ENCODE data around the gene TMEM161A.

Gene TMEM161A

DNA sequence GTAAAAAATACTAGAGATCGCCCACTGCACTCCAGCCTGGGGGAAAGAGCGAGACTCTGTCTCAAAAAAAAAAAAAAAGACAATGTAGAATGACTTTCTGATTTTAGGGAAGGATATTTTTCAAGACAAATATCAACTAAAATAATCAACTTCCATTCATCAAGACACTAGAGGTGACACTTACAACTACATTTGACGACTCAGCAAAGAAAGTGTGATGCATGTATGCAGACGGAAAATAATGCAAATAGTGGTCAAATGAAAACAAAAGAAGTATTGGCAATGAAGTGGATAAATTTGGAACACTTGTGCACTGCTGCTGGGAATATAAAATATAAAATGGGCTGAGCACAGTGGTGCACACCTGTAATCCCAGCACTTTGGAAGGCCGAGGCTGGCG is 12.2 kb downstream of the TMEM161A start:
- TF ChIP-seq, protein P1, sequence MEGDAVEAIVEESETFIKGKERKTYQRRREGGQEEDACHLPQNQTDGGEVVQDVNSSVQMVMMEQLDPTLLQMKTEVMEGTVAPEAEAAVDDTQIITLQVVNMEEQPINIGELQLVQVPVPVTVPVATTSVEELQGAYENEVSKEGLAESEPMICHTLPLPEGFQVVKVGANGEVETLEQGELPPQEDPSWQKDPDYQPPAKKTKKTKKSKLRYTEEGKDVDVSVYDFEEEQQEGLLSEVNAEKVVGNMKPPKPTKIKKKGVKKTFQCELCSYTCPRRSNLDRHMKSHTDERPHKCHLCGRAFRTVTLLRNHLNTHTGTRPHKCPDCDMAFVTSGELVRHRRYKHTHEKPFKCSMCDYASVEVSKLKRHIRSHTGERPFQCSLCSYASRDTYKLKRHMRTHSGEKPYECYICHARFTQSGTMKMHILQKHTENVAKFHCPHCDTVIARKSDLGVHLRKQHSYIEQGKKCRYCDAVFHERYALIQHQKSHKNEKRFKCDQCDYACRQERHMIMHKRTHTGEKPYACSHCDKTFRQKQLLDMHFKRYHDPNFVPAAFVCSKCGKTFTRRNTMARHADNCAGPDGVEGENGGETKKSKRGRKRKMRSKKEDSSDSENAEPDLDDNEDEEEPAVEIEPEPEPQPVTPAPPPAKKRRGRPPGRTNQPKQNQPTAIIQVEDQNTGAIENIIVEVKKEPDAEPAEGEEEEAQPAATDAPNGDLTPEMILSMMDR (IDR thresholded peaks at IDR 0.05; ENCODE audit: low read depth, low read length), result no peak
- no peak for TF ChIP-seq EZH2phosphoT487 (IDR thresholded peaks at IDR 0.05; ENCODE audit: low read depth)
- Histone ChIP-seq H3K4me3 (ENCODE audit: low read length) (no peak overlapping the region), H3K4me1 (ENCODE audit: low read length) (no peaks in the 10 kb centered on the region), H3K36me3 (replicated peaks; ENCODE audit: low read depth, low read length) (peaks cover 42% of the 10 kb centered on the region), H3K27ac (ENCODE audit: low read length) (no peak overlapping the region), H4K20me1 (ENCODE audit: insufficient read depth, low read length) (no peaks in the 10 kb centered on the region), H3K9me3 (ENCODE audit: insufficient read depth, low read length) (peaks cover 10% of the 10 kb centered on the region), H3K79me2 (ENCODE audit: low read length) (no peaks in the 10 kb centered on the region), H3K27me3 (ENCODE audit: low read depth, low read length) (no peaks in the 10 kb centered on the region), H3K9ac (ENCODE audit: low read length) (no peak overlapping the region), H2AFZ (ENCODE audit: low read depth, low read length) (no peak overlapping the region), H3K4me2 (ENCODE audit: low read length) (no peak overlapping the region)

DNA sequence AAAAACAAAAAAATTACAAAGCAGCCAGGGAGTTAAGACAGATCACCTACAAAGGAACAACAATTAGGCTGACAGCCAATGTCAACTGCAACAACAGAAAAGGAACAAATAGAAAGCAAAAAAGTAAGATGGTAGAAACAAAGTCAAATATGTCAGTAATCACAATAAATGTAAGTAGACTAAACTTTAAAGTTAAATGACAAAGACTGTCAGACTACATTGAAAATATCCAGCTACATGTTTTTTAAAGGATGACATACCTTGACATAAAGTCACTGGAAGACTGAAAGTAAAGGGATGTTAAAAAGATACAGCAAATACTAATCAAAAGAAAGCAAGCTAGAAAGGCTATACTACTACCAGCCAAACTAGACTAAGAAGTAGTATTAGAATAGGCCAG is 14.9 kb downstream of the TMEM161A start:
- H3K4me1 ChIP-seq (ENCODE audit: low read length), result no peaks in the 10 kb centered on the region
- TF ChIP-seq, protein P1 (IDR thresholded peaks at IDR 0.05; ENCODE audit: low read depth, low read length), result no peak
- TF ChIP-seq EZH2phosphoT487 (IDR thresholded peaks at IDR 0.05; ENCODE audit: low read depth), result no peak
- H3K27ac ChIP-seq (ENCODE audit: low read length), result no peak overlapping the region
- H3K4me2 ChIP-seq (ENCODE audit: low read length), result no peak overlapping the region
- H2AFZ ChIP-seq (ENCODE audit: low read depth, low read length), result no peak overlapping the region
- H3K9ac ChIP-seq (ENCODE audit: low read length), result no peak overlapping the region
- H3K79me2 ChIP-seq (ENCODE audit: low read length), result no peaks in the 10 kb centered on the region
- peaks cover 10% of the 10 kb centered on the region for H3K9me3 ChIP-seq (ENCODE audit: insufficient read depth, low read length)
- no peaks in the 10 kb centered on the region for H4K20me1 ChIP-seq (ENCODE audit: insufficient read depth, low read length)
- no peaks in the 10 kb centered on the region for H3K27me3 ChIP-seq (ENCODE audit: low read depth, low read length)
- peaks cover 40% of the 10 kb centered on the region for H3K36me3 ChIP-seq (replicated peaks; ENCODE audit: low read depth, low read length)
- H3K4me3 ChIP-seq (ENCODE audit: low read length), result no peak overlapping the region

DNA sequence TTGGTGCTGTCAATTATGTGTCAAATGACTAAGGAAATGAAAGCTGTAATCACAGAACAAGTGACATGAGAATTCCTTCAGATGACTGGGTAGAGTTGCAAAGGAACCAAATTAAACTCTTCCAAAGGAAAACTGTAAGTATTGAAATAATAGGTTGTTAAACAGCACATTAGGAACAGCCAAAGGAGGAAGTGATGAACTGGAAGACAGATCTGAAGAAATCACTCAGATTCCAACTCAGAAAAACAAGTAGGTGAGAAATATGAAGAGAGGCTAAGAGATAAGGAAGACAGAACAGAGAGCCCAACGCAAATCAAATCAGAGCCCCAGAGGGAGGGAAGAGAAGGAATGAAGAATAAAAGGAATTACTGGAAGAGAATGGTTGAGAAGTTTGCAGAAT is 15.4 kb downstream of the TMEM161A start:
- Histone ChIP-seq H3K4me3 (ENCODE audit: low read length) (no peak overlapping the region), H3K27me3 (ENCODE audit: low read depth, low read length) (no peaks in the 10 kb centered on the region), H3K79me2 (ENCODE audit: low read length) (no peaks in the 10 kb centered on the region), H3K9ac (ENCODE audit: low read length) (no peak overlapping the region), H3K4me1 (ENCODE audit: low read length) (no peaks in the 10 kb centered on the region), H3K36me3 (replicated peaks; ENCODE audit: low read depth, low read length) (peaks cover 38% of the 10 kb centered on the region), H3K9me3 (ENCODE audit: insufficient read depth, low read length) (peaks cover 10% of the 10 kb centered on the region), H3K27ac (ENCODE audit: low read length) (no peak overlapping the region), H3K4me2 (ENCODE audit: low read length) (no peak overlapping the region), H4K20me1 (ENCODE audit: insufficient read depth, low read length) (no peaks in the 10 kb centered on the region), H2AFZ (ENCODE audit: low read depth, low read length) (no peak overlapping the region)
- TF ChIP-seq EZH2phosphoT487 (IDR thresholded peaks at IDR 0.05; ENCODE audit: low read depth), result no peak
- TF ChIP-seq, protein P1 (IDR thresholded peaks at IDR 0.05; ENCODE audit: low read depth, low read length), result no peak

DNA sequence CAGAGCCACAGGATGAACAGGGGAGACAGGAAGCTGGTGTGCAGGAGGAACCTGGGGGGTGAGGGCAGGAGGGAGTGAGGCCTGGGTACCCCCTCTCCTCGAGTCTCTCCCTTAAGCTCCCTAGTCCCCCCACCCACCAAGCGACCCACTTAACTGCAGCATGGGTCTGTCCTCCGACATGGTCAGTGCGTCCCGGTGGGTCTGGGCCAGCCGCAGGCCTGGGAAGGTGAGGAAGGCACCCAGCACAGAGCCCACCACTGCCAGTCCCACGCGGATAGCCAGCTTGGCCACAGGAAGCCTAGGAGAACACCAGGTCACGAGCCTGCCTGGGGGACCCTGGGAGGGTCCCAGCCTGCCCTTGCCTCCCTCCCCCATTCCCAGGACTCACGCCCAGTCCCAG is 16.9 kb downstream of the TMEM161A start:
- Histone ChIP-seq H3K36me3 (replicated peaks; ENCODE audit: low read depth, low read length) (peaks cover 37% of the 10 kb centered on the region), H3K4me3 (ENCODE audit: low read length) (no peak overlapping the region), H3K4me1 (ENCODE audit: low read length) (no peaks in the 10 kb centered on the region), H3K9me3 (ENCODE audit: insufficient read depth, low read length) (peaks cover 10% of the 10 kb centered on the region), H3K79me2 (ENCODE audit: low read length) (no peaks in the 10 kb centered on the region), H2AFZ (ENCODE audit: low read depth, low read length) (no peak overlapping the region), H3K9ac (ENCODE audit: low read length) (no peak overlapping the region), H3K27ac (ENCODE audit: low read length) (no peak overlapping the region), H4K20me1 (ENCODE audit: insufficient read depth, low read length) (no peaks in the 10 kb centered on the region), H3K27me3 (ENCODE audit: low read depth, low read length) (no peaks in the 10 kb centered on the region), H3K4me2 (ENCODE audit: low read length) (no peak overlapping the region)
- TF ChIP-seq EZH2phosphoT487 (IDR thresholded peaks at IDR 0.05; ENCODE audit: low read depth), result no peak
- TF ChIP-seq, protein P1 (IDR thresholded peaks at IDR 0.05; ENCODE audit: low read depth, low read length), result no peak

Measured in OCI-LY3 (cell line).